Mucosa of gallbladder (tissue), 1 donor: ENCODE data around the gene CD276. TPM values are rescaled to one million over a fixed set of nuclear protein-coding genes. Genes with fewer than 3 reads are reported as not detected.
"Not testable (repeated sequence)": the region's sequence is repeated elsewhere in the genome, so short reads cannot be mapped to it uniquely, and the experiment has no call there.

Experiments used
- DNase-seq: peaks from one replicate; pipeline ENCODE4 v3.0.0-alpha.2; 2020; ENCODE audit warnings: low spot score
- total RNA-seq: library from RNA; stranded (reverse); gene quantifications from one replicate; pipeline ENCODE4 v1.2.1, GENCODE V29; 2021
- donor health status: DM: no; HTN: no; CAD: no.

CD276 gene
- total RNA-seq, result 51.9 TPM

DNA sequence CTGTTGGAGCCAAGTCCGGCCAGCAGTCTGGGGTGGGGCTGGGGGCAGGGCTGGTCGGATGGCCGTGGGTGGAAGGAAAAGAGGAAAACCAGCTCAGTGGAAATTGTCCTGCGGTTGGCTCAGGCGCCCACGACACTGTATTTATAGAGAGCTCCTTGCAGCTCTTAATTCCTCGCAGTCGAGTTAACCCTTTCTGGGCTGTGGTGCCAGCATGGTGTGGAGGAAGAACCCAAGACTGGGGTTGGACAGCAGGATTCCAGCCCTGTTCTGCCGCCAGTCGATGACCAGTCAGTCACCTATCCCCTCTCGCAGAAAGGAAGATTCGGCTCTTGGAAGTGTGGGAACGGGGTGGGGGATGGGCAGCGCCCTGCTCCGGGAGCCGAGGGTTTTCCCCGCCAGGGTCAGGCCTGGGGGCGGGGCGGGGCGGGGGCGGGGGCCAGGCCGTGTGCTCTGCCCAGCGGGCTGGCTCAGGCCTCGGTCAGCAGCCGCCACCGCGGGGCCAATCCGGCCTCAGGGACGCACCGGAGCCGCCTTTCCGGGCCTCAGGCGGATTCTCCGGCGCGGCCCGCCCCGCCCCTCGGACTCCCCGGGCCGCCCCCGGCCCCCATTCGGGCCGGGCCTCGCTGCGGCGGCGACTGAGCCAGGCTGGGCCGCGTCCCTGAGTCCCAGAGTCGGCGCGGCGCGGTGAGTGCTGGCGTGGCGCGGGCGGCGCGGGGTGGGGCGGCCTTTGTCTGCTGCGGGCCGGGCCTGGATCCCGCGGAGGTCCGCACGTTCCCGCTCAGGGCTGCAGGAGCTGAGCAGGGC, at the start of gene CD276:
Gene CD276, plus strand, starts transcription at position 607 of the 804 bp plus-strand sequence. CDS start 15,257 bp downstream, outside the sequence.
- peak; percentile 72 for DNase-seq

DNA sequence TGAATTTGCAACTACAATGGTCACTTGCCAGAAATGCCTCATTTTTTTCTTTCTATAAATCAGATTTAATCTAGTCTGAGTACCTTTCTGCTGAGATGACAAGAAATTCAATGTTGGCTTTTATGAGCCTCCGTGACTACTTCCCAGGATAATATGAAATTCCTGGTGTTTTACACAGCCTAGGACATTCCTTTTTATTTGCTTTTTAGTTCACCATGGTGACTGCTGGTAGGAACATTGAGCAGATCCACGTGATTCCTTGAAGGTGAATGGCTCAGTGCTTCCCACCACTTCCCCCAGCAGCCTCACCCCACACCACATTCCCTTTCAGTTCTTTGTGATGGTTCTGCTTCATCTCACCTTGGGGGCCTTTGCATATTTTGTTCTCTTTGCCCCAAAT, 46.7 kb upstream of the CD276 start:
- DNase-seq, result no peak

DNA sequence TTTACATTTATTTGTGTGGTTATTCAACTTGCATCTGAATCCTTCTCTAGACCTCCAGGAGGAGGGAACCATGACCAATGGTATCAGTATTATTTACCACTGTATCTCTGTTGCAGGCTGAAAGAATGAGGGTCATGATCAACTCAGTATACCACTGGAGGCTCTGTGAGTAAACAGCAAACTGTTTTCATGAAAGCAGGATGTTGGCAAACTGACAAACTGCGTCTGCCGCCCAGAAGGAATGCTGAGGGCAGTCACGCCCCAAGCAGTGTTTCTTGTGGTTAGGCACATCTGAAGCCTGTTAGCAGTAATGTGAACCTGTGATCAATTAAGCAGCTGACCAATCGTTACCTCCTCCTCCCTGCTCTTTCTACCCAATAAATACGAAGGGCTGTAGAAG, 44.7 kb upstream of the CD276 start:
- not testable (repeated sequence) for DNase-seq

DNA sequence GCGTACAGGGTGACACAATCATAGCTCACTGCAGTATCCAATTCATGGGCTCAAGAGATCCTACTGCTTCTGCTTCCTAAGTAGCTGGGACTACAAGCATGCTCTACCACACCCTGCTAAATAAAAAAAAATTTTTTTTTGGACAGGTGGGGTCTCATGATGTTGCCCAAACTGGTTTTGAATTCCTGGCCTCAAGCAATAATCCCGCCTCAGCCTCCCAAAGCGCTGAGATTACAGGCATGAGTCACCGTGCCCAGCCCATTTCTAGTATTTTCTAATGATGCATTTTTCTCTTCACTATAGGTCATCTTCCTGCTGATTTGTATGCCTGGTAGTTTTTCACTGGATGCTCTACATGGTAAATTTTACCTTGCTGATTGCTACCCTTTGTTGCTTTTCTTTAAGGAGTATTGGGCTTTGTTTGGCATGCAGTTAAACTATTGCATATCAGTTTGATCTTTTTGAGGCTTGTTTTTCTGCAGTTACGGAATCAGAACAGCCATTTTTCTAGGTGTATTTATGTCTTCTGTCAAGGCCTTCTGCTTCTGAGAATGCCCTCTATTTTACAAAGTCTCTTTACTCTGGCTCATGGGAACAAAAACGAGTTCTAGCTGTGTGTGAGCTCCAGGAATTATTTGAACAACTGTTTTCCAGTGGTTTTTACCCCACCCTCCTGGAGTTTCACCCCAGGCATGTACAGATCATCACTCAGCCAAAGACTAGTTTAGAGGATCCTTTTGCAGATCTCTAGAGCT, 36.7 kb upstream of the CD276 start:
- no peak for DNase-seq

DNA sequence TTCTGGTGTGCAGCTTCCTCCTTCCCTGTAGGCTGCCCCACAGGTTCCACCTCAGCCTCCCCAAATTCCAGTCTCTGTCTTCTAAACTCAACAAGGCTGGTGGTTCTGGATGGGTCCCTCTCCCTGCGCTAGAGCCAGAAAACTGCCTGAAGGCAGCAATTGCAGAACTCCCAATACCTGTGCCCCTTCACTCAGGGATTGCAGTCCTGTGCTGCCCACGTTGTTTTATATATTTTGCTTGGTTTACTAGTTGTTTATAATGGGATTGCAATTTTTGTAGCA, 36.2 kb upstream of the CD276 start:
- no peak for DNase-seq

DNA sequence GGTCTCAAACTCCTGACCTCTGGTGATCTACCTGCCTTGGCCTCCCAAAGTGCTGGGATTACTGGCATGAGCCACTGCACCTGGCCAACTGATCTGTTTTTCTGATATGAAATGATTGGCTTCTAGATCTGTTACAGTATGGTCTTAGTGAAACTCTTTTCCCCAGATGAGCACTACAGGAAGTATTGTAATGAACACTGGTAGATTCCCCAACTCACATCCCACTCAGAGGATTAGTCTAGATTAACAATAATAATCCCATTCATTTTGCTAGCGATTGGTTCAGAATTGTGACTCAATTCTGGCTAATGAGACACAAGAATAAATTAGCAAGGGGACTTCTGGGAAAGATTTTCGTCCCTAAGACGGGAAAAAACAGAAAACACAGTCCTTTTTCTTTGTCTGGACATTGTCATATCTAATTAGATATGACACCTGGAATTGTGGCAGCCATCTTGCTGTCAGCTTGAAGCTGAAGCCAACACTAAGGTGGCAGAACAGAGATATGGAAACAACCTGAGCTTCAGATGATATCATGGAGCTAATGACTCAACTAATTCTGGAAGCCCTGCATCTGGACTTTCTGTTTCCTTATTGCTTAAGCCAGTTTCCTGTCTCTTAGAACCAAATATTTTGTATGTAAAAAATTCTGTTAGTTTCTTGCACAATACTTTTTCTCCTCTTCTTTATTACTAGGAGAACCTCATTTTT, 33.6 kb upstream of the CD276 start:
- no peak for DNase-seq

DNA sequence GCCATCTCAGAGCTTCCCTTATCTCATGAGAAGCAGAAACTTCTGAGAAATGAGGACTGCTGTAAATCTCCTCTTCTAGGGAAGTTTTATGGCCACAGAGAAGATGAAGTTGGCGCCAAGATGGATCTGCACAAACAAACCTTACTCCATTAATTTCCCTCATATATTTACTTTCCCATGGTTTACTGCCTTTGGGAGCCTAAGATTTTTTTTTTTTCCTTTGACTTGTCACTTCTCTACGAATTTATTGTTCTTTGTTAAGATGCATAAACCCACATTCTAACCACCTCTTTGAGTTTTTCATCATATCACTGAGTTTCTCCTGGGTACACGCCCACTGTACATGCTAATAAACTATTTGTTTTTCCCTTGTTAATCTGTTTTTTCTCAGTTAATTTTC, 29.5 kb upstream of the CD276 start:
- no peak for DNase-seq

DNA sequence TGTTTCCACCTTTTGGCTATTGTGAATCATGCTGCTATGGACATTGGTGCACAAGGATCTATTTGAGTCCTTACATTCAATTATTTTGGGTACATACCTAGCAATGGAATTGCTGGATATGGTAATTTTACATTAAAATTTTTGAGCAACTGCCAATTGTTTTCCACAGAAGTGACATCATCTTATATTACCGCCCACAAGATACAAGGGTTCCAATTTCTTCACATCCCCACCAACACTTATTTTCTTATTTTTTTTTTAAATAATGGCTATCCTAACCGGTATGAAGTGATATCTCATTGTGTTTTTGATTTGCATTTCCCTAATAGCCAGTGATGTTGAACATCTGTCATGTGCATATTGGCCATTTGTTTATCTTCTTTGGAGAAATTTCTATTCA, 28.5 kb upstream of the CD276 start:
- no peak for DNase-seq

DNA sequence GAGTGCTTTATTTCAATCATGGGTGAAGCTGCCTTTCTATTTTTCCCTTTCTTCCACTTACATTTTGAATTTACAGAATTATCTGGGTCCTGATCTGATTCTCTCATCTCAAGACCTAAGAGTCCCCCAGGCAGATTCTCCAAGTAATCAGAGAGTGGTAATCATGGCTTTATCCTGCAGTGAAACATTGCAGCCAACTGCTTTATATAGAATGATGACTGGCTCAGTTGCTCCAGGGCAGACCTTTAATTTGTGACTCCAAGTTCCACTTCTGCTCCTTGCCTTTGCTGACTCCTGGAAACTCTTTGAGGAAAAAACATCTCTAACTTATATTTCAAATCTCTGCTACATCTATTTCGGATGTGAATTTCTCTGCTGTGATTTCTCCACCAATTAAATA, 25.5 kb upstream of the CD276 start:
- no peak for DNase-seq

DNA sequence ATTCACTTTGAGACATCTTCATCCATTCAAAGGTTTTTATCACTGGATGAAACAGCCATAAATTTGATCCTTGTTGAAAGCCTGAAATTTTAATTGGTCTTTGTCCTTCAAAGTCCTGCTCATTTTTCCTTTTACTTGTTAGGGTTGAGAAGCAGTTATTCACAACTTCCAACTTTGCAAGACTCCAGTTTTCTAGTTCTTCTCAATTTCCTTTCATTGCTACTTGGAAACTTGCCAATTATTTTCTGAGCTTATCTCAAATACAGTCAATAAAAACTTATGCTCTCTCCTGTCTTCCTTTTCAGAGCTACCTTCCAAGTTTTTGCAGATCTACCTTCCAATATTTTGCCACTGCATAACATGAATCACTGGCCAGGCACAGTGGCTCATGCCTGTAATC, 23.7 kb upstream of the CD276 start:
- no peak for DNase-seq

DNA sequence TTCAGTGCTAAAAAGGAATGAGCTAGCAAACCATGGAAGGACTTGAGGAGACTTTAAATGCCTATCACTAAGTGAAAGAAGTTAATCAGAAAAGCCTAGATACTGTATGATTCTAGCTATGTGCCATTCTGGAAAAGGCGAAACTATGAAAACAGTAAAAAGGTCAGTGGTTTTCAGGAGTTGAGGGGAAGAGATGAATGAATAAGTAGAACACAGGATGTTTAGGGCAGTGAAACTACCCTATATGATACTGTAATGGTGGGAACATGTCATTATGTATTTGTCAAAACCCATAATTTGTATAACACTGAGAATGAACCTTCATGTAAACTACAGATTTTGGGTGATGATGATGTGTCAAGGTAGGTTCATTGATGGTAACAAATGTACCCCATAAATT, 9.6 kb upstream of the CD276 start:
- no peak for DNase-seq

DNA sequence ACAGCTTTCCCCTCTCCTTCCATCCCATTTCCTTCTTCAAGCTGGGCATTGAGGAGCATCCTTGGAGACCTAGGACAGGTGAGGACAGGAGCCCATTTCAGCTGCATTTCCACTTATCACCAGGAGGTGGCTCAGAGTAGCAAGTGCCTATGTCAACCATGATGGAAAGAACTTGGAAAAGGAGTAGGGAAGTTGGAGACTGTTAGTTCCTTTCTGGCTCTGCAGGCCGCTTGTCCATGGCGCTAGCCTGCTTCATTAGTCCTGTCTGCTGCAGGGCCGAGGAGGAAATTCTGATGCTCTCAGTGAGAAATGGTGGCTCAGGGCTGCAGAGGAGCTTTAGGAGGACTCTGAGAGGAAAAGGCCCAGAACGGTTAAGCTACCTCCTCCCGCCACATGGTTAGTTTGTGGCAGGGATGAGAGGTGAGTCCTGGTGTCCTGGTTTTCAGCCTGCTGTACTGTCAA, 7.0 kb upstream of the CD276 start:
- DNase-seq, result peak; percentile 82

DNA sequence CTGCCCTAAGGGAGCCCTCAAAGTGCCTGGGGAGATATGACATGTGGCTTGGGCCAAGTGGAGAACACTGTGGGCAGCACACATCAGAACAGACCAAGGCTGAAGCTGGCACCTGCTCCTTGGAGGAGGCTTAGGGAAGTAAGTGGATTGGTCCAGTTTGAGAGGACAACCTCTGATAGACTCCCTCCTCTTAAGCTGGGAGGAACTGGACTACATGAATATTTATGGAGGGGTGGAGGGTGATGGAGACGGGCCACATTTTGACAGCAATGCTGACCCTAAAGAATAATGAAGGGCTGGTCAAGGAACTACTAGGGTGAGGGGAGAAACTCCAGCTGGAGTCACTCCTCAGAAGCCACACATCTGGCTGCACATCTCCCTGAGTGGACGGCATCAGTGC, 6.5 kb upstream of the CD276 start:
- no peak for DNase-seq

DNA sequence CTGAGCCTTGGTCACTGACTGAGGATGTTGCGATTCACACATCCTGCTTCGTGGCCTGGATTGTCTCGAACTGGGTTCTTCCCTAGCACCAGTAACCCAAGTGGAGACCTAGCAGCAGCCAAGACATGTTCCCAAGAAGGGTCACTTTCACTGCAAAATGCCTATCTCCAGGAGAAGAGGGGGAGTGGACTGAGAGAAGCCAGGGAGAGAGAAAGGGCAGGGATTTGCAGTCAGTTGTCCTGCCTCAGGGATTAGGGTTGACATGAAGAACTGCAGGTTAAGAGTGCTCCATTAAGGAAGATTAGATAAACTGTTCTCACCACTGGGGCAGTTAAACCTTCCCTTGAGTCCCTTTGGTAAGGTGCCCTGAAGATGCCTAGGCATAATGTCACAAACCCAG, 5.7 kb upstream of the CD276 start:
- no peak for DNase-seq

DNA sequence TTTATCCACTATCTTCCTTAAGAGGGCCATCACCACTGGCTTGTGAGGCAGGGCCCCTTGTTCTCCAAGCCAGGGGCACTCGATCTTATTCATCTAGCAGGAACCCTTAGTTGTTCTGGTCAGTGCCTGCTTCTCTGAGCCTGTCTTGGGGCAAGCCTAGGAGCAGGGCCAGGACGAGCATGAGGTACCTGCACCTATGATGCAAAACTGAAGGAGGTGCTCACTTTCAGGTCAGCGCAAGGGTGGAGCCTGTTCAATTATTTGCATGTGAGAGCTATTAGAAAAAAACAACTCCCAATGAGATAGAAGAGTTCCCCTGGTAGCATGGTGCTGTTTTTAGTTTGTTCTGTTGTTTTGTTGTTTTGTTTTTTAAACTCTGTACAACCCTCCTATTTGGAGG, 5.0 kb upstream of the CD276 start:
- DNase-seq, result no peak

DNA sequence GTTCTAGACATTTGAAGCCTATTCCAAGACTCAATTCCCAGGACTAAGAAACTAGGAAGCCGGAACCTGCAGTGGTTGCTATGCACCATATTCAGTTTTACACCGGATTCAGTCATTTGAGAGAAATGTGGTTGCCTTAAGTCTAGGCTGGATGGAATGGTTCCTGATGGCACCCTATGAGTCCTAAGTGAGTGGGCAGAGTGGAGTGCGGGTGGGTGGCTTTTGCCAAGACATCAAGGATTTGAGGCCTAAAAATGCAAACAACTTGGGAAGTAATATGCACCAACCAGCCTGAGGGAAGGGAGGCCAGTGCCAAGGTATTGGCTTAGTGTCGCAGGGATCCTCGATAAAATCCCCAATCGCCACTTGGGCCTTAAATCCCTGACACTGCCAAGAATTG, 4.2 kb upstream of the CD276 start:
- DNase-seq, result no peak

DNA sequence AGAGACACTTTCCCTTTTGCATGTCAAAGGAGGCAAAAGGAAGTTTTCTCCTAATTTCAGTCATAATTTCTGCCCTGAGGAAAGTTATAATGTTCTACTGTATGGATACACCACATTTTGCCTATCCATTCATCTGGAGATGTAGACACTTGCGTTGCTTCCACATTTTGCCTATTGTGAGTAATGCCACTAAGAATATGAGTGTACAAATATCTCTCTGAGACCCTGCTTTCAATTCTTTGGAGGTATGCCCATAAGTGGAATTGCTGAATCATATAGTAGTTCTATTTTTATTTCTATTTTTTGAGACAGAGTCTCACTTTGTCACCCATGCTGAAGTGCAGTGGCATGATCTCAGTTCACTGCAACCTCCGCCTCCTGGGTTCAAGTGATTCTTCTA, 3.6 kb upstream of the CD276 start:
- DNase-seq, result no peak

DNA sequence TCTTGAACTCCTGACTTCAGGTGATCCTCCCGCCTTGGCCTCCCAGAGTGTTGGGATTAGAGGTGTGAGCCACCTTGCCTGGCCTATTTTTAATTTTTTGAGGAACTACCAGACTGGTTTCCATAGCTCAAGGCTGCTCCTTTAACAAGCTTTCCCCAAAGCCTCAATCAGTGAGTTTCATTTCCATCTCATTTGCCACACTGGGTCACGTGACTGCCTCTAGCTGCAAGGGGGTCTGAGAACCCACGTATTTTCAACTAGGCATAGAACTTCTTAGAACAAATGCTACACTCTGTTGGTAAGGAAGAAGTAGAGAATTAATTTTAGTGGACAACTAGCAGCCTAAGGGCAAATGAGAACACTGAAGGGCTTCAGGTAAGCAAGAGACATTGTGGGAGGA, 3.1 kb upstream of the CD276 start:
- DNase-seq, result no peak

DNA sequence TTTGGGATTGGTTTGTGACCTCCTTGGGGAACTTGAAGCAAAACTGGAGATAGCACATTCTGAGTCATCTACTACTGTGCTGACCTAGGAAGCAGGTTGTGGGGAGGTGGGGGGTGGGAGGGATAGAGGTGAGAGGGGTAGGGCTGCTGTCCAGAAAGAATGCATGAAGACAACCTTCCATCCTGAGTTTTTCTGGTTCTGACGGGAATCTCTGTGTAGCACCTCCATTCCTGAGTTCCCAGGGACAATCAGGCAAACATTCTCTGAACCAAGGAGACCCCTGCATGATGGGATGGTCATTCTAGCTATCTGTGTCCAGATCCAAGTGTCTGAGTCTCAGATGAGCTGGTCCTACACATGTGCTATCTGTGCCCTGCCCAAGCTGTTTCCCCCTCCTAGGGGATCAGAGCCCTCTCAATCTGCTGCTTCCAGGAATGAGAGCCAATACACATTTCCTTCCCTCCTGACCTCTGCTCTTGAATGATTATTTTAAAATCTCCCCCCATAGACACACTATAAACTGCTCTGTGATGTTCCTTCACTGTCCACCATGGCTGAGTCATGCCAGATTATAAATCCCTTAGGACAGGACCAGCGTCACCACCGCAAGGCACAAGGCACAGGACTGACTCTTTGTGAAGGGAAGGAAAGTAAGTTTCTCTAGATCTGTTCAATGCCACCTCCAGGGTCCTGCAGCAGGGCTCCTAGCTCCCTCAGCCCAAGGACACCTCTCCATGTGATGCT, 2.2 kb upstream of the CD276 start:
- DNase-seq, result no peak

DNA sequence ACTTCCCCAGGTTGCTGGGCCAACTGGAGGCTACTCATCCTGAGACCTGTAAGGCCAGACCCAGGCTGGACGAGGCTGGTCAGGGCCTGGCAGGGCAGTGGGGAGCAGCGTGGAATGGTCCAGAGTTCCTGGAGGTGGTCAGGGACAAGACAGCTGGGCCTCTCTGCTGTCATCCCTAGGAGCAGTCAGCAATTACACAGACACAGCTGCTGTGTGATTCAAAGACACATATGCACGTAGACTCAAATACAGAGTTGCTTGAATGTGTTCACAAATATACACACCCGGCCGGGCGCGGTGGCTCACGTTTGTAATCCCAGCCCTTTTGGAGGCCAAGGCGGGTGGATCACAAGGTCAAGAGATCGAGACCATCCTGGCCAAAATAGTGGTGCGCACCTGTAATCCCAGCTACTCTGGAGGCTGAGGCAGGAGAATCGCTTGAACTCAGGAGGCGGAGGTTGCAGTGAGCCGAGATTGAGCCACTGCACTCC, 1.5 kb upstream of the CD276 start:
- no peak for DNase-seq

DNA sequence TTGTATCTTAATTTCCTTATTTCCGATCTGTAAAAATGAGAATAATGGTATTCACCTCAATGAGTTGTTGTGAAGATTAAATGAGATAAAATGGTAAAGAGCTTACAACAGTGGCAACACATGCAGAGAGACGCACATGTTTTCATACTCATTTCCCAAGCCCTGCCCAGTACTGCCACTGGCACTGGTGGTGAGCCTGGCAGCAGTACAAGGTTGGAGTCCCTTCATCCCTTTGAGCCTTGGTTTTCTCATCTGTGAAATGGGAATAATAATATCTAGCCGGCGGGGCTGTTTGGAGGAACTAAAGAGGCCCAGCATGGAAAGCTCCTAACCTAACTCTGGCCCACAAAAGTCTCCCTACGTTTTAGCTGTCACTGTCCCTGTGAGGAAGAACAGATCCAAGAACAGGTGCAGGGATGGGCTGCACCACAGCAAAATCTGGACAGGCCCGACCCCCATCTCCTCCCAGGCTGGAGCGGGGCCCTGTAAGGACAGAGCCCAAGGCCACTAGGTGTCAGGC, 866 bp upstream of the CD276 start:
- DNase-seq, result no peak
